Fibroblast of villous mesenchyme (primary cell): ENCODE results near the gene CFAP20. TPM values are rescaled to one million over a fixed set of nuclear protein-coding genes. Genes with fewer than 3 reads are reported as not detected.

Source experiments
- DNase-seq: peaks from one replicate; pipeline ENCODE4 v3.0.0-alpha.2; 2010; ENCODE audit warnings: low read depth
- H3K4me3 ChIP-seq: 2 replicates; pipeline ENCODE4 v1.5.1; 2011; ENCODE audit warnings: low read depth, mild to moderate bottlenecking, low read length
- total RNA-seq: library from RNA; depleted of rRNA; stranded (reverse); fragments of >200 nt; gene quantifications from 2 replicates; pipeline ENCODE4 v1.2.3, GENCODE V29; 2012
- TF ChIP-seq, protein P1 (sequence below): IDR thresholded peaks from 2 replicates; pipeline ENCODE4 v1.5.1; 2012; ENCODE audit warnings: low read depth, mild to moderate bottlenecking, low read length; ENCODE audit not compliant: insufficient read depth

Gene CFAP20
- total RNA-seq, 1 donor: 34.5 TPM

DNA sequence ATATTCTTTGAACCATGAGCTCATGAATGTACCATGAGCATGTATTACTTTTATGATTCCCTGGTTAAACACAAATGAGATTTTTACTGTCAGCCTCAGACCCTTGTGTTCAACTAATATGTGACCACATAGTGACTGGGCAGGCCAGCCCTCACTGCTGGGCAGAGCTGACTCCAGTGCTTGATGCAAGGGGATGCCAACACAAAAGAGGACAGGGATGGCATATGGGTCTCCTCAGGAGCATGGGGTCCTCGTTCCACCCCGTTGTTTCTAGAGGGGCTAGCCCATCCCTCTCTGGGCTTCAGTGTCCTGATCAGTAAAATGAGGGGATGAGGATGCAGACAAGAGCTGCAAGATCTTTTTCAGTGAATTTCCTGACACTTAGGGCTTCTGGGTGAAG is 19.3 kb downstream of the CFAP20 start:
- DNase-seq: no peak
- no peak overlapping the region for H3K4me3 ChIP-seq
- TF ChIP-seq, protein P1, sequence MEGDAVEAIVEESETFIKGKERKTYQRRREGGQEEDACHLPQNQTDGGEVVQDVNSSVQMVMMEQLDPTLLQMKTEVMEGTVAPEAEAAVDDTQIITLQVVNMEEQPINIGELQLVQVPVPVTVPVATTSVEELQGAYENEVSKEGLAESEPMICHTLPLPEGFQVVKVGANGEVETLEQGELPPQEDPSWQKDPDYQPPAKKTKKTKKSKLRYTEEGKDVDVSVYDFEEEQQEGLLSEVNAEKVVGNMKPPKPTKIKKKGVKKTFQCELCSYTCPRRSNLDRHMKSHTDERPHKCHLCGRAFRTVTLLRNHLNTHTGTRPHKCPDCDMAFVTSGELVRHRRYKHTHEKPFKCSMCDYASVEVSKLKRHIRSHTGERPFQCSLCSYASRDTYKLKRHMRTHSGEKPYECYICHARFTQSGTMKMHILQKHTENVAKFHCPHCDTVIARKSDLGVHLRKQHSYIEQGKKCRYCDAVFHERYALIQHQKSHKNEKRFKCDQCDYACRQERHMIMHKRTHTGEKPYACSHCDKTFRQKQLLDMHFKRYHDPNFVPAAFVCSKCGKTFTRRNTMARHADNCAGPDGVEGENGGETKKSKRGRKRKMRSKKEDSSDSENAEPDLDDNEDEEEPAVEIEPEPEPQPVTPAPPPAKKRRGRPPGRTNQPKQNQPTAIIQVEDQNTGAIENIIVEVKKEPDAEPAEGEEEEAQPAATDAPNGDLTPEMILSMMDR: no peak

DNA sequence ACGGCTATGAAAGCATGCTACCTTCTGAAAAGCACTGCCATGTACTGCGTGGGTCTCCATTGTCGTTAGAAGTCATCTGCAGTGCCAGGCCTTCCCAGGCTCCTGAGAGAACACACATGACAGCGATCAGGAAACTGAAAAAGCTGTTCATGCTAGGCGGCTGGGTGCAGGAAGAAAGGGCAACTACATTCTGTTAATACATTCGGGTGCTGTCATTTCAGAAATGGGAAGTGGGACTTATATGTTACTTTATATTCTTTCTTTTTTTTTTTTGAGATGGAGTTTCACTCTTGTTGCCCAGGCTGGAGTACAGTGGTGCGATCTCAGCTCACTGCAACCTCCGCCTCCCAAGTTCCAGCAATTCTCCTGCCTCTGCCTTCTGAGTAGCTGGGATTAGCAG is 19.9 kb downstream of the CFAP20 start:
- TF ChIP-seq, protein P1: no peak
- DNase-seq: no peak
- H3K4me3 ChIP-seq: no peak overlapping the region

DNA sequence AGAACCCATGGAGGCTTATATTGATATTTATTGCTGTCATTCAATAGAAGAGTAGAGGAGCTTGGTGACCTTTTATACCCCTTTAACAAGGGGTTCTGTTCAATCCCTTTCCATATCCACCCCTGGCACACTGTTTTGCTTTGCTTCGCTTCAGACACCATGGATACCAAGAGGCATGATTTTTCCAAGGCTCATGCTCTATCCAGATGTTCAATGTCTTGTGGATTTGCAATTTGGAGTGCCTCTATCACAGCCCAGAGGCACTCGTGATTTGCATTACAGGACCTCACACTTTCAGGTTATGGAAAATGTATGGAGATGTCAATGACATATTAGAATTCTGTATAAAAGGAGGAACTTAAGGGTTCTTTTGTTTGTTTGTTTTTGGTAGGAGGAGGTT is 21.5 kb downstream of the CFAP20 start:
- no peak overlapping the region for H3K4me3 ChIP-seq
- no peak for DNase-seq
- TF ChIP-seq, protein P1: no peak

DNA sequence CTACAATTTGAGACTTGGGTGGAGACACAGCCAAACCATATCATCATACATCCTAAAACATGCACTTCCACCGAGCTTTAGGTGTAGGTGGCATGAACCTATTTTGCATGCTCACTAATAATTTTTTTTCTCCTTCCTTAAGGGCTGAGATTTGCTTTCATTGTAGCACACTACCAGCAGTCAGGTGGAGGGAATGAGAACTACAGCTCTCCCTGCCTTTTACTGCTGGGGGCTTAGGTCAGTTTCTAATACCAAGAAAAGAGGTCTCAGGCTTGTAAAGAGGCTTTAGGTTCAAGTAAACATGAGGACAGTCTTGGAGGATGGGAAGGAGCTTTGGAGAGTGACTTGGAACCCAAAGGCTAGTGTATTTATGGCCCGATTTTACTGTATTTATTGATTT is 22.0 kb downstream of the CFAP20 start:
- DNase-seq: no peak
- no peak overlapping the region for H3K4me3 ChIP-seq
- TF ChIP-seq, protein P1: peak; percentile 14

DNA sequence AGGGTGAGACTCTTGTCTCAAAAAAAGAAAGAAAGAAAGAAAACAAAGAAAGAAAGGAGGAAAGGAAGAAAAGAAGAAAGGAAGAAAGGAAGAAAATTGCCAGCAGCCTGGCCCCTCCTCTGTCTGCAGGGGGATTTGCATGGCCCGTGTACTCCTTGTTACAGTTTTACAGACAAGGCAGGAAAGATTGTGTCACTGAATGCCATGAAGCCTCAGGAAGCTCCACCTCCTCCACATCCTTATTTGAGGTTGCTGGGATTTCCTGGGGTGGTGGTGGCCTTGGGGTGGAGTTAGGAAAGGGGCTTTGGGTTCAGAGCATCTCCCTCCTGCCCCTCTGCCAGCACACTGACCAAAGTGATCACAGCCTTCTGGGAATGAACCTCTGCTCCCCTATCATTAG is 23.6 kb downstream of the CFAP20 start:
- TF ChIP-seq, protein P1: no peak
- H3K4me3 ChIP-seq: no peak overlapping the region
- no peak for DNase-seq

DNA sequence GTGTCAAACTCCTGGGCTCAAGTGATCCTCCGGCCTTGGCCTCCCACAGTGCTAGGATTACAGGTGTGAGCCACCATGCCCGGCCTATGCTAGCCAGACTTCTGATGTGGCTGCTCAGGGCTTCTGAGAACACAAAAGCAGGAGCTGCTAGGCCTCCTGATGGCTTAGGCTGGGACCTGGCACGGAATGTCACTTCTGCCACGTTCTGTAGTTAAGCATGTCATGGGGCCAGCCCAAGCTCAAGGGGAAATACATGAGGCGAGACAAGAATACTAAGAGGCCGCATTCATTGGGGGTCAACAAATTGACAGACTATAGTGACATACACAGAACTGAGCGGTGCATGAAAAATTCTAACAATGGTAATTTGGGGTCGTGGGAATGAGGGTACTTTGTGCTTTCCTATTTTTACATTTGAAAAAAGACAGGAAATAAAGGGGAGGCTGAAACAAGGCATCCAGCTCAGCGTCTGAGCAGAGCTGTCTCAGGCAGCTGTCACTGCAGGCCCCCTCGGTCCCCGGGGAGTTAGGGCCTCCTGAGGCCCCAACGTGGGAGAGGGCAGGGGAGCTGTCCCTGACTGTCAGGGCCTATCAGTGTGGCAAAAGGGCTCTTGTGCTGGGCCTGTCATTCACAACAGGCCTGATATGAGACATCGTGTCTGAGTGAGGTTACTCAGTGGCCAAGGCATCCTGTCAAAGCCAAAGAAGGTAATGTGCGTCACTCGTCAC is 26.4 kb downstream of the CFAP20 start:
- no peak for DNase-seq
- no peak overlapping the region for H3K4me3 ChIP-seq
- TF ChIP-seq, protein P1: no peak

DNA sequence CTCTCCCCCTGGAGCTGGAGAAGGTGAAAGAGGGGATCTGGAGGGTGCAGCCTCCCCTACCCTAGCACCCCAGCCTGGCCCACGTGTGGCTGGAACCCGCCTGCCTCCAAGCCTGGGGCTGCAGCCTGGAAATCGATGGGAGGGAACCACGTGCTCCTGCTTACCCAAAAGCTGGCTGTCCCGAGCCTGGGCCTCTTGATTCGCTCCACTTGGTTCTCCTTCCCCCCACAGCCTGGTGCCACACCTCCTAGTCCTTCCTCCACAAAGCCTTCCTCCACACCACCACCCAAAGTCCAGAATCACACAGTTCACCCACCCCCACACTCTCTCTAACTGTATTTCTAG is 29.3 kb downstream of the CFAP20 start:
- DNase-seq: no peak
- H3K4me3 ChIP-seq: no peak overlapping the region
- TF ChIP-seq, protein P1: no peak
